DMS153 treated with DMSO at 0.1 percent for 48 hours (cell line): ENCODE data around the gene PCSK5.
"Not testable (repeated sequence)": the region's sequence is repeated elsewhere in the genome, so short reads cannot be mapped to it uniquely, and the experiment has no call there.

Experiments
- DNase-seq: peaks from one replicate; lab custom pipeline; 2025; ENCODE audit not compliant: unreplicated experiment; lab: John Stamatoyannopoulos, UW

Gene PCSK5

DNA sequence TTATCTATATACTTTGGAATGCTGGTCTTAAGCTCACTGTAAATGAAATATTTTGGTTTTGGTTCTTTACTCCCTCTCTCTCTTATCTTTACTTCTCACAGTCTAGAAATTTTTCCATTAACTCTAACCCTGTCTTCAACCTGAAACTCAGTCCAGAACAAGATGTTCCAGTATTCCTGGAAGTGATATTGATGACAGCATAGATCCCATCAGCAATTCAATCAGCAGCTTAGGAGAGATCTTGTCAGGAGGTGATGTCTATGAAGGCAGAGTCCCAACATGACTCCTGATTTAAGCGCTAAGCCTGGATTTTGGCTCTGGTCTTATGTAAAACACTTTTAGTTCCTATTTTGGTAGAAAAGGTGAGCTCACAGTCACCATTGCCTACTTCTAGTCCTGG is 451.1 kb downstream of the PCSK5 start:
- no peak for DNase-seq

DNA sequence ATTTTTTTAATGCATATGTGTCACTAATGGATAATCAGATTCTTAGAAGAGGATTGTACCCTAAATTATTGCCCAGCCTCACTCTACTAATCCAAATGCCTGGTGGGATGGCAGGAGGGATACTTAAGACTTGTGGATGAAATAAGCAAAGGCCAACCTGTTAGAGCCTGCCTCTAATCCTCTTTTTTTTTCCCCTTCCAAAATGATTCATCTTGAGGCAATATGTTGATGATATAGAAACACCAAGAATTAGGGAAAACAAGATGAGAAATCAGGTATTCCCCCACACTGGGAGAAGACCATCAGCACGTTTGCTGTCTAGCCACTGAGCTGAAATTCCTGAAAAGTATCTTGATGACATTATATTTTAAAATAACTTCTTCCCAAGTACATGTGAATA is 451.7 kb downstream of the PCSK5 start:
- DNase-seq: no peak

DNA sequence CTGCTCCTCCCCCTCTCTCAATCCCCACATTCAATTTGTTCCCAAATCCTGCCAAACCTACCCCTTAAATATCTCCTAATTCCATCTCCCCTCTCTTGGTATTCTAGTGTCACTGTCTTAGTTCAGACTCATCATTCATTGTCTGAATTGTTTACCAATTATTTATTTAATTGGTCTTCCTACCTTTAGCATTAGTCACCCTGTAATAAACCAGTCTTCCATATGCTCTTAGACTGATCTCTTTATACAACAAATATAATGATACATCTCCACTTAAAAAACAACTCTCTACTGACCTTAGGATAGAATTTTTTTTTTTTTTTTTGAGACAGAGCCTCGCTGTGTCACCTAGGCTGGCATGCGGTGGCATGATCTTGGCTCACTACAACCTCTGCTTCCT is 452.4 kb downstream of the PCSK5 start:
- DNase-seq: no peak

DNA sequence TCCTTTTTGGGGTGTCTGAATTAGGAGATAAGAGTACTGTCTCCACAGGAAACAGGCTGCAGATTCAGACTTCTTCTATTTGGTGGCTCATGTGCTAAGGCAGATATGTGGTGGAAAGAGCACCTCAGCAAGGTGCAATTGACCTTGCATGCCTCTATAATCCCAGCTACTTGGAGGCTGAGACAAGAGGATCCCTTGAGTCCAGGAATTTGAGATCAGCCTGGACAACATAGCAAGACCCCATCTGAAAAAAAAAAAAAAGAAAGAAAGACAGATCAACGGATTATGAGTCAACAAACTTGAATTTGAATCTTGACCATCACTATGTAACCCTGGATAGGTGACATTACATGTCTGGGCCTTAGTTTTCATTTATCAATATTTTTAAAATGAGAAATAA is 459.4 kb downstream of the PCSK5 start:
- DNase-seq: no peak

DNA sequence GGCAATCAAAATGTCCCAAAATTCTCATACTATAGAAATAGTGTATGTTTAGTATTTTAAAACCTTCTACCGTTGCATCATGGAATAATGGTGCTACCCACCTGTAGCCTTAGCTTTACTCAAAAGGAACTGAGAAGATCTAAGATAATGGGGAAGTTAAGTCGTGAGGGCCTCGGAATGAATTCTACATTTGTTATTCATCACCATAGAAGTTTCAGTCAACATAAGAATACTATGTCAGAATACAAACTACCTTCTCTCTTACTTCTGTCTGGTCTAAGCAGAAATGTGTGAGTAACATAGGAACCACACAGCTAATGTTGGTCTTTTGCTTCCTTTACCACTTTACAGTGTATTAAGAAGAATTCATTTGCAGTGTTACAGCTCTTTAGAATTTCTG is 460.5 kb downstream of the PCSK5 start:
- no peak for DNase-seq

DNA sequence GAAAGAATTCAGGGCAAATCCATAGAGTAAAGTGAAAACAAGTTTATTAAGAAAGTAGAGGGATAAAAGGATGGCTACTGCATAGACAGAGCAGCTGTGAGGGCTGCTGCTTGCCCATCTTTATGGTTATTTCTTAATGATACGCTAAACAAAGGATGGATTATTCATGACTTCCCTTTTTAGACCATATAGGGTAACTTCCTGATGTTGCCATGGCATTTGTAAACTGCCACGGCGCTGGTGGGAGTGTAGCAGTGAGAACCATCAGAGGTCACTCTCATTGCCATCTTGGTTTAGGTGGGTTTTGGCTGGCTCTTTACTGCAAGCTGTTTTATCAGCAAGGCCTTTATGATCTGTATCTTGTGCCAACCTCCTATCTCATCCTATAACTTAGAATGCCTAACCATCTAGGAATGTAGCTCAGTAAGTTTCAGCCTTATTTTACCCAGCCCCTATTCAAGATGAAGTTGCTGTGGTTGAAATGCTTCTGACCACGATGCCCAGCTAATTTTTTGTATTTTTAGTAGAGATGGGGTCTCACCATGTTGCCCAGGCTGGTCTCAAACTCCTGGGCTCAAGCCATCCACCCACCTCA is 461.6 kb downstream of the PCSK5 start:
- no peak for DNase-seq

DNA sequence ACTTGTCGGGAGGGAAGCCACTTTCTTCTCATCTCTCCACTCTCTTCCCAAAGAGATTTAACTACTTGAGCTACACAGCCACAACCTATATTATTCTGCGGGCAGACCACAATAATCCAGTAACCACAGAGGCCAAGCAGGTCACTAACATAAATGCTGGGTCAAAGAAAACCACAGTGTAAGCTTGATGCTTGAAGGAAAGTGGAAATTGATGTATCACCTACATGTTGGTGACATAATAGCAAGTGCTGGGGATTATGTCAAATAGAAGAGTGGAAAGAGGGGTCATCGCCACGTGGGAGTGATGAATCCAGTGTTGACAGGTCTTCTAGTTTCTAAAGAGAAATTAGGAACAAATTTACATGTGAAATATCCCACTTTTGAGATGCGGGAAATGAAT is 462.8 kb downstream of the PCSK5 start:
- no peak for DNase-seq

DNA sequence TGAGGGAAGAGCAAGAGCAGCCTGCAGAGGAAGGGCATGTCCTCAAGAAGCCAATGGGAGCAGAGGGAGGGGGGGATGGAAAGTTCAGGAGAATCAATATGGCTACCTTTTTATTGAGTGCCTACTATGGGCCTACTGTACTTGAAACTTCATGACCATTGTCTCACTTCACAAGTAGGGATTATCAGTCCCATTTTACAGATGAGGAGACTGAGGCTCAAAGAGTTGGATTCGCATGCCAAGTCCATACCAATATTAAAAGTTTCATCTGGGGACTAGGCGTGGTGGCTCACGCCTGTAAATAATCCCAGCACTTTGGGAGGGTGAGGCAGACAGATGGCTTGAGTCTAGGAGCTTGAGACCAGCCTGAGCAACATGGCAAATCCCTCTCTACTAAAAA is 463.7 kb downstream of the PCSK5 start:
- no peak for DNase-seq

DNA sequence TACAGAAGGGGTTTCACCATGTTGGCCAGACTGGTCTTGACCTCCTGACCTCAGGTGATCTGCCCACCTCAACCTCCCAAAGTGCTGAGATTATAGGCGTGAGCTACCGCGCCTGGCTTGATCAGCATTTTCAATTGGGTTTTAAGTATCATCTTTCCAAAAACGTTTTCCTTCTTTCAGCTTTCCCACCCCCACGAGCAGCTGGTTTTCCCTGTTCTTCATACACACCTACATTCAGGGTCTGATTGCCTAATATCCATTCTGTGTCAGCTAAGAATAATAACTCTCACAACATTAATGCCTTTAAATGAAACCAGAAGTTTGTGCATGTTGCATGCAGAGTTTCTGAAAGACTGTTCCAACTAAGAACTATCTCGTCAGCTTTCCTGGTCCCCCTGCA is 465.4 kb downstream of the PCSK5 start:
- no peak for DNase-seq

DNA sequence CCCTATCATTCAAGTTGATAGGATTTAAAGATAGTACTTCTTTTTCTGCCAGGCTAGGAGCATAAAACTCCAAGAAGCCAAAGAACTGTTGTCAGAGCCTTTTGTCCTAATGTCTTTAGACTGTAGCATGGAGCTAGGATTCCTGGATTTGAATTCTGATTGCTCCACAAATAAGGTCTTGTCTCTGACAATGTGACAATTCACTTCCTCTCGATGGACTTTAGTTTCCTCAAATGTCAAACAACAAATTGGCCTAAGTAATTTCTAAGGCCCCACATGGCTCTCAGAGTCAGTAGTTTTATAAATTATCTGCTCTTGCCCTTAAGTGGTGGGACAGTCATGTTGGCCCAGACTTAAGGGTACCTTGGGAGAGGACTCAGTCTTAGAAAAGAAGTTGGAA is 467.1 kb downstream of the PCSK5 start:
- DNase-seq: no peak

DNA sequence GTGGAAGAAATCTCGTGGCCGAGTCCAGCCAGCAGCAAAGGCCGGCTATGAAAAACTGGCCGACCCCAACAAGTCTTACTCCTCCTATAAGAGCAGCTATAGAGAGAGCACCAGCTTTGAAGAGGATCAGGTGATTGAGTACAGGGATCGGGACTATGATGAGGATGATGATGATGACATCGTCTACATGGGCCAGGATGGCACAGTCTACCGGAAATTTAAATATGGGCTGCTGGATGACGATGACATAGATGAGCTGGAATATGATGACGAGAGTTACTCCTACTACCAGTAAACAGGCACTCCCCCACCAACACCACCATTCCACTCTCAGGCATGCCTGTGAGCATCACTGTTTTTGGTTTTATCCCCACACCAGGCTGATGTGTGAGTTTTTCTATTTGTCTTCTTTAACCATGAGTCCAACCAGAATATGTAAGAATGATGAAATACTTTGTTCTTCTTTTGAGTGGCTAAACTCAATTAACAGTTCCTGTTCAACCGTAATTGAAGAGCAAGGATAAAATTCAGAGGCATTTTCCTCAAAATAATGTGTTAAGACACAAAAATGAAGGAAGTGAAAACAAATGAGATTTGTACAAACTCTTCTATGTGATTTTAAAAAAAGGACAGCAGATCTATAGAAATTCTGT is 468.3 kb downstream of the PCSK5 start:
- DNase-seq: no peak

DNA sequence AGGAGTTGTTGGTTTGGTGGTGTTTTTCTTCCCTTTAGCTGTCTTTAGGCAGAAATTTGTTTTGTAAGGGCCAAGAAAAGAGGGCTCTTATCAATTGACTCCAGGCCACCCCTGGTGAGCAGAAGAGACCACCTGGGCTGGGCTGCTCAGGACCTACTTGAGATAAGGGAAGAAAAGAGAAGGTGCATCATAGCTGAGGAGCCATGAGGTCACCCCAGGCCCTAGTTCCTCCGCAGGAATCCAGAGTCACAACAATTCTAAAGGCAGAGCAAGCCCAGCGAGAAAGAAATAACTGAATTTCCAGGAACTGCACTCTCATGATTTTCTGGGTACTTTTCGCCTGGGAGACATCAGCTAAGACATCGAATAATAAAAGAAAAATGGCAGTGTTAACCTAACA is 468.9 kb downstream of the PCSK5 start:
- DNase-seq: no peak

DNA sequence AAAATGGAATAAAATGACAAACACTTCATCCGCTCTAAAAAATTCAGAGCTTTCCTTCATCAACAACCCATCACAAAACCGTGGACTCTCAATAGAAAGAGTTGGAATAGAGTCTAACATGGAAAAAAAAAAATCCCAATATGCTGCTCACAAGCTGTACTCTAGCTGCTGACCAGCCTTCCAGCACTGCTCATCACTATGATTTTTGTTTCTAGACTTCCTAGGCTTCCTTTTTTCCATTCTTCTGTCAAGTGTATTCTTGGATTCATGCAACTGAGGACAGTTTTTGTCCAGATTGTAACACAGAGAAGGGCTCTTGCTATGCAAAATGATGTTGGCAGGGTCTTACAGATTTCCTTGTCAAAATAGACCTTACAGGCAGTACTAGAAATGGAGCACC is 469.3 kb downstream of the PCSK5 start:
- no peak for DNase-seq

DNA sequence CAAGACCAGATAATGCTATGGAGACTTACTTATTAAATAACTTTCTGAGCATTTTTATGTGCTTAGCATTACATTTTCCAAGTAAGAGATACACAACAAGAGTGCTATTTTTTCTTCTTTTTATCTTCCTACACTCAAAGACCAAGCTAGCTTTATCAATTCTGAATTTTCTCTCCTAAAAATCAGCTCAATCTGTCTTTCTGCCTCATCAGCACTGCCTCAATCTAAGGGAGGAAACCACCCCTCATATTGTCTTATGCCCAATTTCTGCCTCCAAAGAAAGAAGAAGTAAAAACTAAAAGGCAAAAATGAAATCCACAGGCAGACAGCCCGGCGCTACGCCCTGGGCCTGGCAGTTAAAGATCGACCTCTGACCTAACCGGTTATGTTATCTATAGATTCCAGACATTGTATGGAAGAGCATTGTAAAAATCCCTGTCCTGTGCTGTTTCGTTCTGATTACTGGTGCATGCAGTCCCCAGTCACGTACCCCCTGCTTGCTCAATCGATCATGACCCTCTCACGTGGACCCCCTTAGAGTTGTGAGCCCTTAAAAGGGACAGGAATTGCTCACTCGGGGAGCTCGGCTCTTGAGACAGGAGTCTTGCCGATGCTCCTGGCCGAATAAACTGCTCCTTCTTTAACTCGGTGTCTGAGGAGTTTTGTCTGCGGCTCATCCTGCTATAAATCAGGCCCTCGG is 472.0 kb downstream of the PCSK5 start:
- not testable (repeated sequence) for DNase-seq

DNA sequence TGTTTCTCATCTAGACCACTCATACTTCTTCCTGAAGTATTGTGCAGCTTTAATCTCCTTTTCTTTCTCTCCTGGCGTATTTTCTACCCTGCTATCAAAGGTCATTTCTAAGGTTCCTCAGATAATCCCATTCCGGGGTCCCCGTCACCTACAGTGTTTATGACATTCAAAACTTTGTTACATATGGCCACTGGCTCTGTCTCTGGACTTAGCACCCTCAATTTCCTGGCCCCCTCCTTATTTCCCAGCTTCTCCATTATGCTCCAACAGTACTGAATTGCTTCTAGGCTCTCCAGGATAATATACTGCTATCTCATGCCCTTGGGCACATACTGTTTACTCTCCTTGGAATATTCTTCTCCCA is 472.5 kb downstream of the PCSK5 start:
- DNase-seq: no peak

DNA sequence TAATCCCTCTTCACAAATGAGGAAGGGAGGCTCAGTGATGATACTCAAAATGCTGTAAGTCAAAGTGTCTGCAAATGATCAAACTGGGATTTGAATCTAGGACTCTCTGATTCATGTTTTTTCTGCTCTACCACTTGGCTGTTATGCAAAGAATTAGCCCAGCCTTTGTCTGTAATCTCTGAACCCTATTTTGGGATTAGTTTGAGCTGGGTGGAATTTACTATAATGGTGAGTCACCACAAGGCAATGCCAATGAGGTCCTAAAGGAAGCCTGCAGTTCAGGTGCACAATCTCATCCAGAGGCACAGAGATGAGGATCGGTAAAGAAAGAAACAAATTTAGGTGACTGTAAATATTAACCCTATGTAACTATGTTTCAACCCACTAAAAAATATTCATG is 474.6 kb downstream of the PCSK5 start:
- DNase-seq: no peak

DNA sequence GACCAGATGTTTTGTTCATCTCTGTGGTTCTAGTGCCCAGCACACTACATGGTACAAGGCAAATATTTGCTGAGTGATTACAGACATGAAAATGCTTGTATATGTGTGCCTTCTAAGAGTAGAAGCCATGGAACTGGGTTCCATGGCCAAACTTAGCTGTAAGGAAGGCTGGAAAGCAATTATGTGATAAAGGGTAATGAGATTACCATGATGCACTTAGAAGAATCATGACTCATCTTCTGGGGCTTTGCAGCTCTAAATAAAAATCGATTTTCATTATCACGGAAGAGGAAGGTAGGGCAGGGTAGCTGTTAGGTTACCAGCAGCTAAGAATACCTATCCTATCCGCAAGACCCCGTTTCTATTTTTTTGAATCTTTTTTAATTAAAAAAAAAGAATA is 475.8 kb downstream of the PCSK5 start:
- peak; percentile 43 for DNase-seq

DNA sequence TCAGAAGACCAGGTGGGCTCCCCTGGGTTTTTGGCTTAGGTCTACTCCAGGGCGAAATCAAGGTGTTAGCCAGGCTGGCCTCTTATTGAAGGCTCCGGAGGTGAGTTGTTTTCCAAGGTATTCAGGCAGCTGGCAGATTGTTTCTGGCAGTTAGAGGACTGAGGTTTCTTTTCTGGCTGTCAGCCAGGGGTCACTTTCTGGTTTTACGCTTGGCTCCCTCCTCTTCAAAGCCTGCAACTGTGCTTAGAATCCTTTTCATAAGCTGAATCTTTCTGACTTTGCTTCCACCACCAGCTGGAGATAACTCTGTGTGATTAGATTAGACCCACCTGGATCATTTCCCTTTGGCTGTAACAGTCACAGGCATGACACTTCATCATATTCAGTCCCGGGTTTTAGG is 479.1 kb downstream of the PCSK5 start:
- DNase-seq: peak; percentile 79

DNA sequence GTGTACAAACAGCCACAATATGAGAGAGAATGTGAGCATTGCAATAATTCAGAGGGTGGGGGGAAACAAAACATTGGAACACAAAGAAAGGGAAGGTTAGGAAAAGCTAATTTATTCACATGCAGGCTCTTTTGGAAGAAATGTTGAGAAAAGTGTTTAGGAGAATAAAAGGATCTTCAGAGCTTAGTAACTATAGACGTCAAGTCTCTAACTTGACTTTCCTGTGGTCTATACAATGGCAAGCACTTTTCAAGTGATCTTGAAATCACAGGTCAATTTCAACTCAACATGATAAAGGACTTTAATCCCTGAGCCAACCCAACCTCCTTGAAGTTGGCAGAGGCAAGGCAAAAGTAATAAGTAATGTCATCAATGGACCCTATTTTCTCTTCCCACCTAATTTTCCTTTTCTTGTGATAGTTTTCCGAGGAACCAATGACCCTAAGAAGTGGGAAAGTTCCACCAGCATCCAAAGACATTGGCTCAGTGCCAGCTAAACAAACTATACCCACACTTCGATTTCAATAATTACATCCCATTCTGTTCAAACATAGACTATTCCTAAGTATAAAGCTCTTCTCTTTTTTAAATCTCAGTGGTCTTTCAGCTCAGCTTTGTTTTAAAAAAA is 480.0 kb downstream of the PCSK5 start:
- DNase-seq: no peak

DNA sequence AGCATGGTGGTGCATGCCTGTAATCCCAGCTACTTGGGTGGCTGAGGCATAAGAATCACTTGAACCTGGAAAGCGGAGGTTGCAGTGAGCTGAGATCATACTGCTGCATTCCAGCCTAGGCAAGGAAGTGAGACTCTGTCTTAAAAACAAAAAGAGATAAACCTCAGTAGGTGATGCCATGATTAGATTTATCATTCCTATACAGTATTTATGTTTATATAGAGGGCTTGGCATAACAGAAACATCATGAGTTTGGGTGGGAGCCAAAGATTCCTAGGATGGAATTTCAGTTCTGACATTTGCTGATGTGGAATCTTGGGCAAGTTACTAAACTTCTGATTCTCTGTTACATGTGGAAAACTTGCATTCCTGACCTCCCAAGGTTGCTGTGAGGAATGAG is 481.4 kb downstream of the PCSK5 start:
- no peak for DNase-seq

DNA sequence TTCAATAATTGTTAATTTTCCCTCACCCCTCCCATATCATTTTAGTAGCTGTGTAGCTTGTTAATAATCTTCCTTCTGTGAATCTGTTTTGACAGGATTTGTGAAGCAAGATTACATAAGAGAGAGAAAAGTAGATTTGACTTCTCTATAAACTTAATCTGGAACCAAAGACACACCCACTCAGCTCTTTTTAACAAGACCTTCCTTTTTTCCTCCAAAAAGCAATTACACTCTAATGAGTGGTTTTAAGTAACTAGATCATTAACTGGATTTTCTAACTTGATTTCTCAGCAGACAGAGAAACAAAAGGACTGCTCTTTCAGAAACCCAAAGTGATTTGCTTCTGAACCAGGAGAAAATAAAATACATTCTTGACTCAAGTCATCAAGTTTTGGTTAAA is 481.9 kb downstream of the PCSK5 start:
- no peak for DNase-seq

DNA sequence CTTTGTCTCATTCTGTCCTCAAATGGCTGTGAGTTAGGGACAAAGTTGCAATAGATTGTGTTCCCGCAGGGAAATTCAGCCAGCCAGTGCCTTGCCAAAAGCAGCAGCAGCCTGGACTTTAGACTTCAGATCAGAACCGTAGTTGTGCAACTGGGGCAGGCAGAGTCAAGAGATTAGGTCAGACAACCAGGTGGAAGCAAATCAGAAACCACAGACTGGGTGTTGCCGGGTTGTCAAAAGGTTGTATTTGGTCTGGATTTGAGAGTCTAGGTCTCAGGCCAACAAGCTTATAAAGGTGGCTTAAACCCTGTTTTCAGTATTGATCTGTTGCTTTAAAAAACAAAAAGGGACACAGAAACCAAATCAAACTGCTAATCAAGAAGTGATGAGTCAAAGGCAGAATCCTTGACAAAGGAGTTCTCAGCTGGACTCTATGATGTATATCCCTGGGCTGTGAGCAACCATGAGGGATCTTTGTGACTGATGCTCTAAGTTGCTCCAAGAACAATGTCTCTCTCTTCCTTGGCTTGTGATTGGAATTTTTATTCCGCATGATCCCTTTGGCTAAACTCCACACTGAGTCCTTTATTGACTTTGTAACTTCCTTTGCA is 482.8 kb downstream of the PCSK5 start:
- DNase-seq: no peak
